CD4-positive, alpha-beta T cell treated with Interferon alpha-2 for 1 hour (primary cell): ENCODE measurements around the gene ARL2.

Source experiments
- DNase-seq, 2 donors: peaks; one replicate each; pipeline ENCODE4 v3.0.0-alpha.2; 2020 to 2022

Gene ARL2

GRCh38 chr11:65051398-65051858, 37.5 kb downstream of the ARL2 start:
- DNase-seq: no peak

DNA sequence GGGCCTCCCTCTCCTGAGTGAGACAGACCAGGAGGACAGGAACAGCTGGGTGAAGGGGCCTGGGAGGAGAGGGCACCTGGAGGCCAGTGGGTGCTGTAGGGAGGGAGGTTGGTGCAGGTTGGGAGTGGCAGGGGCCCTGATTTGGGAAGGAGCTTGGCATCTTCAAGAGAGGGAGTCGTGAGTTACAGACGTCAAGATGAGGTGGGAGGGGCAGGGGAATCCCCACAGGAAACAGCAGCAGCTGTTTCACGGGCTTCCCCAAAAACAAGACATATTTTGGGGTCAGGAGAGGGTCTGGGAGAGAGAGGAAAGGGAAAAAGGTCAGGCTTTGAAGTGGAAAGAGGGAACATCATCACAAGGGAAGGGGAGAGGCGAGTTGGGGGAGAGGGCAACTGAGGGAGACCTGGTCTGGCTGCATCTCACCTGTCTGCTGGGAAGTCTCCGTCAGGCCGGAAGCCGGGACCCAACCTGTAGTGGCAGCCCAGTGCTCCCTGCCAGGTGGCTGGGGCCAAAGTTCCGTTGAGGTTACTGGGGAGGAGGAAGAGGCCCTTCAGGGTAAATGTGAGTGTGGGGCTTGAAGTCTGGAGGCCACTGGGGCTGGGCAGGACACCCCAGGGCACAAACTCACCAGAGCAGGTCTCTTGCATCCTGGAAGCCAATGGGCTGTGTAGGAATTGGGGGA, 40.0 kb downstream of the ARL2 start:
- peak; percentile 6 to 34 for DNase-seq

- no peak for DNase-seq
These were observed 41.6 kb downstream of the ARL2 start for GRCh38 chr11:65055538-65055937.

DNA sequence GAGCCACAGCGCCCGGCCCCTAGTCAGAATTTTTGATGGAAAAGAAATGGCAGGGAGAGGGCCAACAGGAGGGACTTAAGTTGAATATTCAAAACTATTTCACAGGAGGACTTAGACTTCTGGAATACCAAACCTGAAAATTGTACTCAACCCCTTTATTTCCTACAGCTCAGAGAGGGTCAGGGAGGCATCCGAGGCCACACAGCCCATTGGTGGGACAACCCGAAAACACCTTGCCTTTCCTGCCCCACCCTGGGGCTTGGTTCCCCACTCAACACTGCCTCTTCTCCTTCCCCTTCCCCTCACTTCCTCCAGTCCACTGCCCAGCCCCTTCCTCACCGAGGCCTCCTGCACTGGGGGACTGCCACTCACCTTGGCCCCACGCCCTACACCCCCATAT, 43.0 kb downstream of the ARL2 start:
- no peak for DNase-seq

DNA sequence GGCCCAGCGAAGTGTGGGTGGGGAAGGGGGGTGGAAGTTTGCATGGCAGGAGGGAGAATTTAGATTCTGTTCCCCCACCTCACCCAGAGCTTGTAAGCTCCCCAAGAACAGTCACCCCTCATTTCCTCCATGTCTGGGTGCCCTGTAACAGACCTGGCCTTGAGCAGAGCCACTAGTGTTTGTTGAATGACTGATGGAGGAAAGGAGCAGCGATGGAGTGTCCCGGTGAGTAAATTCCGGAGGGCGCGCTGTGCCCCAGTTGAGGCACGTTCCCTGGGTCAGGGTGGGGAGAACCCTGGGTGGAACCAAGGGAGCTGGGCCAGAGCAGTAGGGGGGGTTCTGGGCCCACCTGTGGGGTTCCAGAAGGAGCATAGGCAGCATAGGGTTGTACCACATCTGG, 43.6 kb downstream of the ARL2 start:
- no peak for DNase-seq

GRCh38 chr11:65058012-65058411, 44.1 kb downstream of the ARL2 start:
- DNase-seq: no peak

GRCh38 chr11:65058419-65059054, 44.6 kb downstream of the ARL2 start, which contains the start of gene NAALADL1:
Gene NAALADL1 (minus strand): TSS chr11:65058553. CDS start chr11:65058521, 32 bp downstream.
- no peak for DNase-seq

- no peak for DNase-seq
These were observed 45.6 kb downstream of the ARL2 start for GRCh38 chr11:65059523-65059922.

GRCh38 chr11:65059959-65060824, 46.2 kb downstream of the ARL2 start:
- no peak for DNase-seq

DNA sequence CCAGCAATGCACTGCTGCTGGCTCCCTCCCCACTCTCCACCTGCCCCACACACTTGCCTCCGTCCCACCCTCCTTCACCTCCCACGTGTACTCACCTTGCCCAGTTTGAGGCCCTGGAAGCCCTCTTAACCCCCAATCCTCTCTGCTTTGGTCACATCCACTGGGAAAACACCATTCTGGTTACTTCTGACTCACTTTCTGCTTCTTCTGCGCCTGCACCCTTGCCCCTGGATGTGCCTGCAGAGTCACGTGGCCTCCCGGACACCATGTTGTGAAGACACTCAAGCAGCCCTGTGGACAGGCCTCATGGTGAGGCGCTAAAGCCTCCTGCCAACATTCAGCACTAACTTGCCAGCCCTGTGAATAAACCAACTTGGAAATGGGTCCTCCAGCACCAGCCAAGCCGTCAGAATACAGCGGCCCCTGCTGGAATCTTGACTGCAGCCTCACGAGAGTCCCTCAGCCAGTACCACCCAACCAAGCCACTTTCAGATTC, 47.0 kb downstream of the ARL2 start:
- no peak for DNase-seq

DNA sequence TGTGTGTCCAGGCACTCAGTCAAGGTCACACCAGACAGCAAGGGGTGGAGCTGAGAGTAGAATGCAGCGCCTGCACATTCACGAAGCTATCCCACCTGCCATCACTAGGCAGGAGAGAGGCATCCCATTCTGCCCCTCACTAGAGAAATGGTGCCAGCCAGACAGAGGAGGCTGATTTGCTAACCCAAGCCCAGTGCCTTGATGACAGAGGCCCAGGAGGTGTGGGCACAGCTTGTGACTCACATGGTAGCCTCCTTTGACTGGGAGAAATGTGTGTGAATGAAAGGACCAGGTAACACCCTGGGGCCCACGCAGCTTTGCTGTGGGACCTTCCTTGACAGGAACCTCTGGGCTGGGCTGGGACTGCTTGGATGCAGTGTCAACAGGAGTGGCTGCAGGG, 49.6 kb downstream of the ARL2 start:
- no peak for DNase-seq

GRCh38 chr11:65064847-65065240, 50.9 kb downstream of the ARL2 start:
- DNase-seq: no peak

DNA sequence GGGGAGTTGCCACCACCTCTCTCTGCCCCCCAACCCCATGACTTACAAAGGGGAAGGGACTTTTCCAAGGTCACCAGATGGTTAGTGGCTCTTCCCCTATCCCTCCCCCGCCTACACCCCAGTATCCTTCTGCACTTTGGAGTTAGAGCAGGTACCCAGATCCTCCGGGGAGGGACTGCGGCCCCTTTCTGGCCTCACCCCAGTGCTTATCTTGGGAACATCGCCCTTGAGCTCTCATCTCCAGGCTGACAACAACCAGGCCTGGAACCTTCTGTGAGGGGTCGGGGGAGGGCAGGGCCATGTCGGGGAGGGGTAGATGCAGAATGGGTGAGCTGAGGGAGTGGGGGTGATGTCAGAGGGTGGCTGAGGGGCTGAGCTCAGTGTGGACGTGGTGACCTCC, 51.9 kb downstream of the ARL2 start:
- no peak for DNase-seq

GRCh38 chr11:65066315-65066714, 52.4 kb downstream of the ARL2 start:
- DNase-seq: no peak

GRCh38 chr11:65066805-65067291, 52.9 kb downstream of the ARL2 start:
- DNase-seq: no peak

- DNase-seq: no peak
These were observed 53.5 kb downstream of the ARL2 start for GRCh38 chr11:65067446-65067845.

GRCh38 chr11:65069217-65069616, 55.3 kb downstream of the ARL2 start:
- no peak for DNase-seq
